Measurements from ENCODE around the gene EDC4.

The EDC4 gene

GRCh38 chr16:67901734-67902133 is 28.9 kb downstream of the EDC4 start:
- Histone ChIP-seq H3K27ac (replicated peaks) (no peak overlapping the region), H3K4me3 (replicated peaks; ENCODE audit: insufficient read depth, low read length) (no peak overlapping the region), H3K27me3 (ENCODE audit: insufficient read depth, poor library complexity, severe bottlenecking) (no peaks in the 10 kb centered on the region)
- DNase-seq (ENCODE audit: low read depth in 1 of 2, low spot score in 1 of 2) = no peak
- no peak for TF ChIP-seq REST (IDR thresholded peaks at IDR 0.05; ENCODE audit: insufficient replicate concordance, low read depth)
- TF ChIP-seq POLR2AphosphoS5 (IDR thresholded peaks at IDR 0.05; ENCODE audit: low read depth) = no peak
- TF ChIP-seq GABPA (IDR thresholded peaks at IDR 0.05; ENCODE audit: low read depth) = no peak
- TF ChIP-seq SPI1 (IDR thresholded peaks at IDR 0.05; ENCODE audit: borderline replicate concordance, low read depth) = no peak
- no peak for TF ChIP-seq CTCF (IDR thresholded peaks at IDR 0.05; ENCODE audit: insufficient read depth, low read length)

- TF ChIP-seq CTCF (IDR thresholded peaks at IDR 0.05; ENCODE audit: insufficient read depth, low read length) (no peak), REST (IDR thresholded peaks at IDR 0.05; ENCODE audit: insufficient replicate concordance, low read depth) (no peak), GABPA (IDR thresholded peaks at IDR 0.05; ENCODE audit: low read depth) (no peak), SPI1 (IDR thresholded peaks at IDR 0.05; ENCODE audit: borderline replicate concordance, low read depth) (no peak), POLR2AphosphoS5 (IDR thresholded peaks at IDR 0.05; ENCODE audit: low read depth) (no peak)
- DNase-seq (ENCODE audit: low read depth in 1 of 2, low spot score in 1 of 2) = no peak
- no peaks in the 10 kb centered on the region for H3K27me3 ChIP-seq (ENCODE audit: insufficient read depth, poor library complexity, severe bottlenecking)
- H3K27ac ChIP-seq (replicated peaks) = no peak overlapping the region
- no peak overlapping the region for H3K4me3 ChIP-seq (replicated peaks; ENCODE audit: insufficient read depth, low read length)
These were observed 30.0 kb downstream of the EDC4 start for GRCh38 chr16:67902831-67903230.

GRCh38 chr16:67907397-67908180 is 34.7 kb downstream of the EDC4 start:
- Histone ChIP-seq H3K4me3 (replicated peaks; ENCODE audit: insufficient read depth, low read length) (no peak overlapping the region), H3K27me3 (ENCODE audit: insufficient read depth, poor library complexity, severe bottlenecking) (no peaks in the 10 kb centered on the region), H3K27ac (replicated peaks) (no peak overlapping the region)
- TF ChIP-seq SPI1 (IDR thresholded peaks at IDR 0.05; ENCODE audit: borderline replicate concordance, low read depth) (no peak), CTCF (IDR thresholded peaks at IDR 0.05; ENCODE audit: insufficient read depth, low read length) (no peak), POLR2AphosphoS5 (IDR thresholded peaks at IDR 0.05; ENCODE audit: low read depth) (no peak), GABPA (IDR thresholded peaks at IDR 0.05; ENCODE audit: low read depth) (no peak), REST (IDR thresholded peaks at IDR 0.05; ENCODE audit: insufficient replicate concordance, low read depth) (no peak)
- DNase-seq (ENCODE audit: low read depth in 1 of 2, low spot score in 1 of 2) = no peak
